GM12878 (cell line): ENCODE measurements around the gene TMEM82. TPM values are rescaled to one million over a fixed set of nuclear protein-coding genes. Genes with fewer than 3 reads are reported as not detected.

Experiments used
- ATAC-seq: fragments of 200-7000 bp; cut with Tn5 transposase; 3 replicates; pipeline ENCODE4 v1.9.1; 2020; ENCODE audit warnings: mild to moderate bottlenecking, moderate library complexity
- BruUV-seq: library from RNA; stranded (reverse); fragments of 400-500 nt; replicated peaks from 2 replicates; lab custom pipeline; 2021; lab: Mats Ljungman, UMichigan
- CTCF ChIA-PET: fragments of 300-600 bp; sonication (Branson Sonifier 250); formaldehyde crosslinking; extraction: SDS; loops from one replicate; lab custom pipeline; 2021; ENCODE audit warnings: inconsistent platforms; lab: Yijun Ruan, JAX
- POLR2A ChIA-PET: fragments of 350-600 bp; formaldehyde crosslinking; extraction: SDS; loops from one replicate; lab custom pipeline; 2021; ENCODE audit warnings: inconsistent platforms; lab: Charles Lee
- RAD21 ChIA-PET: fragments of 300-600 bp; sonication (Branson Sonifier 250); formaldehyde crosslinking; loops from one replicate; lab custom pipeline; 2023; ENCODE audit warnings: antibody characterized with exemption; ENCODE audit not compliant: unreplicated experiment; lab: Charles Lee
- SMC1A ChIA-PET: fragments of 300-600 bp; sonication (Branson Sonifier 250); formaldehyde crosslinking; loops from one replicate; lab custom pipeline; 2023; ENCODE audit not compliant: unreplicated experiment, uncharacterized antibody; lab: Charles Lee
- DNase-seq: peaks from one replicate; pipeline ENCODE4 v3.0.0-alpha.2; 2011; ENCODE audit warnings: low read depth, low spot score
- FAIRE-seq: peaks from 3 replicates; lab custom pipeline; 2011; peaks lifted over from hg19 to GRCh38; lab: Jason Lieb, UNC
- H2AFZ ChIP-seq: 2 replicates; pipeline ENCODE4 v1.6.0; 2011; ENCODE audit warnings: low read depth, low read length, control low read depth; ENCODE audit not compliant: control insufficient read depth
- H3K27ac ChIP-seq: 2 replicates; pipeline ENCODE4 v1.5.1; 2011; ENCODE audit warnings: control low read depth; ENCODE audit not compliant: control insufficient read depth, insufficient read depth
- H3K27me3 ChIP-seq, 2 experiments: replicated peaks in 1 of 2; 2 replicates each; pipeline versions ENCODE4 v1.6.0 to v1.6.1; 2011; ENCODE audit warnings: low read length in 1 of 2; ENCODE audit not compliant: control insufficient read depth in 2 of 2, insufficient read depth in 2 of 2
- H3K36me3 ChIP-seq, 2 experiments: 2 replicates each; pipeline ENCODE4 v1.5.1; 2011; ENCODE audit warnings: low read length in 1 of 2; ENCODE audit not compliant: control insufficient read depth in 2 of 2, insufficient read depth in 2 of 2
- H3K4me1 ChIP-seq: 2 replicates; pipeline ENCODE4 v1.6.1; 2011; ENCODE audit warnings: mild to moderate bottlenecking, low read length, moderate library complexity, mixed read lengths; ENCODE audit not compliant: control insufficient read depth, insufficient read depth
- H3K4me2 ChIP-seq: 2 replicates; pipeline ENCODE4 v1.6.0; 2011; ENCODE audit warnings: control low read depth; ENCODE audit not compliant: control insufficient read depth, insufficient read depth
- H3K4me3 ChIP-seq: fragments of 200-600 bp; sonication (generic); 2 replicates; pipeline ENCODE4 v1.5.1; 2016
- H3K79me2 ChIP-seq: 2 replicates; pipeline ENCODE4 v1.6.0; 2011; ENCODE audit warnings: low read length; ENCODE audit not compliant: control insufficient read depth, insufficient read depth
- H3K9ac ChIP-seq: 2 replicates; pipeline ENCODE4 v1.8.0; 2011; ENCODE audit warnings: low read length, control low read depth, mixed read lengths; ENCODE audit not compliant: control insufficient read depth, insufficient read depth
- H3K9me3 ChIP-seq: replicated peaks from 3 replicates; pipeline ENCODE4 v1.5.1; 2011; ENCODE audit warnings: mild to moderate bottlenecking, low read length; ENCODE audit not compliant: control insufficient read depth, insufficient read depth
- H4K20me1 ChIP-seq: 2 replicates; pipeline ENCODE4 v1.6.0; 2011; ENCODE audit not compliant: control insufficient read depth, insufficient read depth
- BRCA1 ChIP-seq: IDR thresholded peaks from 2 replicates; pipeline ENCODE4 v1.6.1; 2011; ENCODE audit warnings: low read depth, low read length, improper control_type of control experiment
- CREB1 ChIP-seq: IDR thresholded peaks from 2 replicates; pipeline ENCODE4 v1.6.1; 2012; ENCODE audit warnings: low read depth, mild to moderate bottlenecking, inconsistent platforms
- GATAD2B ChIP-seq: fragments of 450-650 bp; conservative IDR thresholded peaks from 2 replicates; pipeline ENCODE4 v1.6.1; 2017; ENCODE audit warnings: low read depth, mild to moderate bottlenecking, moderate library complexity
- HCFC1 ChIP-seq: fragments of 150-350 bp; IDR thresholded peaks from 2 replicates; pipeline ENCODE4 v1.6.1; 2014; ENCODE audit warnings: low read length
- IKZF2 ChIP-seq, 2 experiments: fragments of 450-650 bp; IDR thresholded peaks; 2 replicates each; pipeline ENCODE4 v1.6.1; 2017; ENCODE audit warnings: mild to moderate bottlenecking in 2 of 2, moderate library complexity in 2 of 2
- IRF3 ChIP-seq: fragments of 450-650 bp; IDR thresholded peaks from 2 replicates; pipeline ENCODE4 v1.6.1; 2014; ENCODE audit warnings: mild to moderate bottlenecking
- NFIC ChIP-seq: IDR thresholded peaks from 2 replicates; pipeline ENCODE4 v1.6.1; 2012; ENCODE audit warnings: low read depth, mild to moderate bottlenecking, inconsistent platforms, low read length, moderate library complexity
- NKRF ChIP-seq: fragments of 450-650 bp; conservative IDR thresholded peaks from 2 replicates; pipeline ENCODE4 v1.6.1; 2017; ENCODE audit warnings: mild to moderate bottlenecking, moderate library complexity
- SMC3 ChIP-seq: IDR thresholded peaks from 2 replicates; pipeline ENCODE4 v1.6.1; 2011; ENCODE audit warnings: low read length, improper control_type of control experiment, borderline replicate concordance
- SREBF2 ChIP-seq: IDR thresholded peaks from 2 replicates; pipeline ENCODE4 v1.6.1; 2012; ENCODE audit warnings: mild to moderate bottlenecking, low read length
- ZNF274 ChIP-seq: IDR thresholded peaks from one replicate; pipeline ENCODE4 v1.8.0; 2011; ENCODE audit not compliant: insufficient read length, insufficient read depth
- WGBS: methylation state at CpG from one replicate; pipeline ENCODE4 v1.1.6; 2016; ENCODE audit warnings: low lambda C conversion rate; ENCODE audit not compliant: insufficient replicate concordance, insufficient coverage; ENCODE audit errors: missing lambda C conversion rate; 5-methylcytosine and 5-hydroxymethylcytosine counted together
- in situ Hi-C: fragments of 300-500 bp; cut with MboI; formaldehyde crosslinking; loops from 9 replicates; pipeline ENCODE4 v1.14.3; 2018; ENCODE audit warnings: mixed read lengths
- intact Hi-C: fragments of 100-400 bp; cut with micrococcal nuclease; formaldehyde crosslinking; loops from one replicate; pipeline ENCODE4 v1.14.2; 2022; ENCODE audit not compliant: unreplicated experiment
- polyA plus RNA-seq, 11 experiments: library from polyadenylated mRNA; depleted of rRNA in 4 of 11; unstranded in 6 of 11; stranded (reverse) in 5 of 11; fragments of >200 nt; fragmentation: Nextera tagmentation in 4 of 11; fragmentation: Illumina TruSeq in 1 of 11; extraction: Ambion mirVana in 4 of 11; extraction: Trizol in 1 of 11; gene quantifications; 1 replicate in 1 of 11; 2 replicates in 10 of 11; pipeline versions ENCODE4 v1.2.1 to v1.2.3, GENCODE V29; 2011 to 2016; ENCODE audit warnings: inconsistent platforms in 2 of 11, missing spikeins in 2 of 11, low read depth in 1 of 11
- total RNA-seq, 4 experiments: library from RNA; depleted of rRNA in 3 of 4; stranded (reverse); fragments of >200 nt in 3 of 4; fragmentation: Illumina TruSeq in 1 of 4; extraction: Trizol in 1 of 4; gene quantifications; 2 replicates each; pipeline versions ENCODE4 v1.2.1 to v1.2.3, GENCODE V29; 2013 to 2021
- TF ChIP-seq, protein P1 (sequence below): IDR thresholded peaks from 2 replicates; pipeline ENCODE4 v1.6.1; 2011; ENCODE audit warnings: low read depth, mild to moderate bottlenecking, low read length, moderate library complexity, borderline replicate concordance; ENCODE audit errors: extremely low read depth
- TF ChIP-seq, protein P2 (sequence below): IDR thresholded peaks from 2 replicates; pipeline ENCODE4 v1.6.1; 2012; ENCODE audit warnings: low read length, inconsistent platforms
- TF ChIP-seq, protein P3 (sequence below): fragments of 450-650 bp; IDR thresholded peaks from 2 replicates; pipeline ENCODE4 v1.6.1; 2016; ENCODE audit warnings: mild to moderate bottlenecking

The TMEM82 gene
- total and polyA plus RNA-seq, 10 of the 15 experiments (the other 5 are each of a cell fraction or from before 2014, with no cell fraction given) = not detected

DNA sequence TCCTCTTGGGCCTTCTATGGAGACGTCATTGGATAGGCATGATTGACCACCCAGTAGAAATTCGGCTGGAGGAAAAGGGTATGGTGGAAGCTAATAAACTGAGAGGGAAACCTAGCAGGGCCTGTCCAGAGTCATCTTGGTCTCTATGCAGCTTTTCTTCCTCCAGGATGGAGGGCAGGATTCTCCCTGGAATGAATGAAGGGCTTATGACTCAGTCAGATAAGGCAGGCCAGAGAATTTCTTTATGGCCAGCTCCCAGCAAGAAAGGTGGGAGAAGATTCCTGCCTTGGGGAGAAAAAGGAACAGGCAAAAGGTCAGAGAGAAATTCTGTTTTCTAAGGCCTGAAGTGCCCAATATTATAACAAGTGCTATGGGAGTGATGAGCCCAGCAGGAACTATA, 33.4 kb downstream of the TMEM82 start:
- H3K4me2 ChIP-seq = no peak overlapping the region
- no peaks in the 10 kb centered on the region for H3K4me1 ChIP-seq
- no peaks in the 10 kb centered on the region for H3K79me2 ChIP-seq
- H3K9me3 ChIP-seq = no peaks in the 10 kb centered on the region
- no peak for DNase-seq
- no peak overlapping the region for H3K9ac ChIP-seq
- 5% methylated on average over 2 of the region's 2 CpGs for WGBS
- BruUV-seq = no TSS peak
- SMC1A ChIA-PET = no interaction called here
- H2AFZ ChIP-seq = no peak overlapping the region
- in situ Hi-C loops (no loop called here), intact Hi-C loops (no loop called here)
- no peak overlapping the region for H3K4me3 ChIP-seq
- H3K27ac ChIP-seq = no peak overlapping the region
- POLR2A ChIA-PET = interaction anchor here (0.6 kb wide), 1 partner anchor 344 kb away, joined by 3 read pairs; no protein-coding TSS in a partner anchor
- TF ChIP-seq GATAD2B = no peak
- no peak for TF ChIP-seq SREBF2
- TF ChIP-seq NKRF = no peak
- TF ChIP-seq, protein P1, sequence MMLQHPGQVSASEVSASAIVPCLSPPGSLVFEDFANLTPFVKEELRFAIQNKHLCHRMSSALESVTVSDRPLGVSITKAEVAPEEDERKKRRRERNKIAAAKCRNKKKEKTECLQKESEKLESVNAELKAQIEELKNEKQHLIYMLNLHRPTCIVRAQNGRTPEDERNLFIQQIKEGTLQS = no peak
- TF ChIP-seq SMC3 = no peak
- no peak for TF ChIP-seq IKZF2 (IDR thresholded peaks at IDR 0.05)
- no peak for TF ChIP-seq ZNF274
- TF ChIP-seq, protein P2, sequence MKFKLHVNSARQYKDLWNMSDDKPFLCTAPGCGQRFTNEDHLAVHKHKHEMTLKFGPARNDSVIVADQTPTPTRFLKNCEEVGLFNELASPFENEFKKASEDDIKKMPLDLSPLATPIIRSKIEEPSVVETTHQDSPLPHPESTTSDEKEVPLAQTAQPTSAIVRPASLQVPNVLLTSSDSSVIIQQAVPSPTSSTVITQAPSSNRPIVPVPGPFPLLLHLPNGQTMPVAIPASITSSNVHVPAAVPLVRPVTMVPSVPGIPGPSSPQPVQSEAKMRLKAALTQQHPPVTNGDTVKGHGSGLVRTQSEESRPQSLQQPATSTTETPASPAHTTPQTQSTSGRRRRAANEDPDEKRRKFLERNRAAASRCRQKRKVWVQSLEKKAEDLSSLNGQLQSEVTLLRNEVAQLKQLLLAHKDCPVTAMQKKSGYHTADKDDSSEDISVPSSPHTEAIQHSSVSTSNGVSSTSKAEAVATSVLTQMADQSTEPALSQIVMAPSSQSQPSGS = no peak
- no peak for TF ChIP-seq CREB1
- TF ChIP-seq HCFC1 = no peak
- TF ChIP-seq, protein P3, sequence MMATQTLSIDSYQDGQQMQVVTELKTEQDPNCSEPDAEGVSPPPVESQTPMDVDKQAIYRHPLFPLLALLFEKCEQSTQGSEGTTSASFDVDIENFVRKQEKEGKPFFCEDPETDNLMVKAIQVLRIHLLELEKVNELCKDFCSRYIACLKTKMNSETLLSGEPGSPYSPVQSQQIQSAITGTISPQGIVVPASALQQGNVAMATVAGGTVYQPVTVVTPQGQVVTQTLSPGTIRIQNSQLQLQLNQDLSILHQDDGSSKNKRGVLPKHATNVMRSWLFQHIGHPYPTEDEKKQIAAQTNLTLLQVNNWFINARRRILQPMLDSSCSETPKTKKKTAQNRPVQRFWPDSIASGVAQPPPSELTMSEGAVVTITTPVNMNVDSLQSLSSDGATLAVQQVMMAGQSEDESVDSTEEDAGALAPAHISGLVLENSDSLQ = no peak
- no peak for TF ChIP-seq BRCA1
- no peak for TF ChIP-seq IRF3
- no peak for TF ChIP-seq NFIC
- FAIRE-seq = no peak
- CTCF ChIA-PET = interaction anchor here (1.4 kb wide), 1 partner anchor 11 kb away, joined by 3 read pairs; no protein-coding TSS in a partner anchor
- RAD21 ChIA-PET = interaction anchor here (1.4 kb wide), 1 partner anchor 16 kb away, joined by 4 read pairs; no protein-coding TSS in a partner anchor
- no peaks in the 10 kb centered on the region for H3K27me3 ChIP-seq
- no peaks in the 10 kb centered on the region for H3K36me3 ChIP-seq
- ATAC-seq = no peak
- no peaks in the 10 kb centered on the region for H4K20me1 ChIP-seq
